ENCODE measurements around the gene DNAJC1.

Gene DNAJC1

GRCh38 chr10:21754410-21755011, 249.0 kb downstream of the DNAJC1 start:
- no peak for FAIRE-seq

- FAIRE-seq, result no peak
These were observed 249.8 kb downstream of the DNAJC1 start for GRCh38 chr10:21753497-21754270.

GRCh38 chr10:21751341-21752310, 251.9 kb downstream of the DNAJC1 start:
- FAIRE-seq, result no peak

GRCh38 chr10:21750424-21750823, 253.1 kb downstream of the DNAJC1 start:
- FAIRE-seq, result no peak

GRCh38 chr10:21749788-21750187, 253.7 kb downstream of the DNAJC1 start:
- no peak for FAIRE-seq

- FAIRE-seq, result no peak
These were observed 255.7 kb downstream of the DNAJC1 start for GRCh38 chr10:21747809-21748208.

- FAIRE-seq, result no peak
These were observed 257.4 kb downstream of the DNAJC1 start for GRCh38 chr10:21746118-21746517.

GRCh38 chr10:21744223-21744622, 259.3 kb downstream of the DNAJC1 start:
- no peak for FAIRE-seq

- FAIRE-seq, result no peak
These were observed 260.7 kb downstream of the DNAJC1 start for GRCh38 chr10:21742740-21743412.

- no peak for FAIRE-seq
These were observed 262.5 kb downstream of the DNAJC1 start for GRCh38 chr10:21740989-21741388.

- FAIRE-seq, result no peak
These were observed 266.4 kb downstream of the DNAJC1 start for GRCh38 chr10:21737106-21737505.

- no peak for FAIRE-seq
These were observed 269.8 kb downstream of the DNAJC1 start for GRCh38 chr10:21733710-21734109.

GRCh38 chr10:21732067-21732772, 271.3 kb downstream of the DNAJC1 start:
- FAIRE-seq, result peak; percentile 85

- no peak for FAIRE-seq
These were observed 274.9 kb downstream of the DNAJC1 start for GRCh38 chr10:21728618-21729017.

- FAIRE-seq, result peak; percentile 67
These were observed 275.9 kb downstream of the DNAJC1 start for GRCh38 chr10:21727452-21728168.

- FAIRE-seq, result no peak
These were observed 276.8 kb downstream of the DNAJC1 start for GRCh38 chr10:21726601-21727225.

- no peak for FAIRE-seq
These were observed 278.7 kb downstream of the DNAJC1 start for GRCh38 chr10:21724687-21725367.

- FAIRE-seq, result no peak
These were observed 279.4 kb downstream of the DNAJC1 start for GRCh38 chr10:21724020-21724589.

GRCh38 chr10:21722209-21722608, 281.3 kb downstream of the DNAJC1 start:
- no peak for FAIRE-seq
